ENCODE results near the gene MYCBP2. TPM values are rescaled to one million over a fixed set of nuclear protein-coding genes. Genes with fewer than 3 reads are reported as not detected.
A peak's percentile ranks its signal among the peaks of the same experiment; 100 is the strongest.
"Not testable (repeated sequence)": the region's sequence is repeated elsewhere in the genome, so short reads cannot be mapped to it uniquely, and the experiment has no call there.

The MYCBP2 gene
- total and polyA plus RNA-seq, 5 donors from 2014 or later: 20.8 to 189 (median 27.8) TPM

GRCh38 chr13:77016888-77017623, 309.8 kb downstream of the MYCBP2 start:
- Histone ChIP-seq H3K4me1 (ENCODE audit: control insufficient read depth, insufficient read depth, low read length, poor library complexity, severe bottlenecking) (peaks cover 68% of the 10 kb centered on the region), H3K9me3 (ENCODE audit: control insufficient read depth in 2 of 2, low read length in 2 of 2) (no peaks in the 10 kb centered on the region), H3K27me3 (ENCODE audit: control insufficient read depth, insufficient read depth, low read length) (no peaks in the 10 kb centered on the region), H3K27ac (ENCODE audit: insufficient read depth, low read length, poor library complexity, severe bottlenecking) (peak overlapping the region; percentile 3), H3K36me3 (ENCODE audit: control insufficient read depth, insufficient read depth, low read length) (peaks cover 73% of the 10 kb centered on the region), H3K4me3 (ENCODE audit: low read depth, low read length) (no peak overlapping the region)
- H3K27me3 Mint-ChIP-seq: no peaks in the 10 kb centered on the region
- no peak for ATAC-seq (ENCODE audit: low read depth in 2 of 2)
- H3K36me3 Mint-ChIP-seq: peaks cover 48% of the 10 kb centered on the region
- no peaks in the 10 kb centered on the region for H3K9me3 Mint-ChIP-seq
- peaks cover 50 to 83% (median 59%) of the 10 kb centered on the region in 4 donors for H3K4me1 Mint-ChIP-seq
- H3K4me3 Mint-ChIP-seq: peak overlapping the region in 2 of 4 donors; percentile 27 to 56
- H3K27ac Mint-ChIP-seq: peak overlapping the region in 2 of 3 donors; percentile 2 to 31
- no peak for DNase-seq

GRCh38 chr13:77016251-77016812, 310.6 kb downstream of the MYCBP2 start:
- Mint-ChIP-seq H3K4me1 (peaks cover 49 to 80% (median 58%) of the 10 kb centered on the region in 4 donors), H3K9me3 (no peaks in the 10 kb centered on the region), H3K27ac (peak overlapping the region in 2 of 3 donors; percentile 31 to 82), H3K27me3 (no peaks in the 10 kb centered on the region), H3K4me3 (no peak overlapping the region), H3K36me3 (peaks cover 53% of the 10 kb centered on the region)
- no peak for DNase-seq
- Histone ChIP-seq H3K27me3 (ENCODE audit: control insufficient read depth, insufficient read depth, low read length) (no peaks in the 10 kb centered on the region), H3K4me3 (ENCODE audit: low read depth, low read length) (peak overlapping the region; percentile 7), H3K36me3 (ENCODE audit: control insufficient read depth, insufficient read depth, low read length) (peaks cover 80% of the 10 kb centered on the region), H3K27ac (ENCODE audit: insufficient read depth, low read length, poor library complexity, severe bottlenecking) (peak overlapping the region; percentile 50), H3K9me3 (ENCODE audit: control insufficient read depth in 2 of 2, low read length in 2 of 2) (no peaks in the 10 kb centered on the region), H3K4me1 (ENCODE audit: control insufficient read depth, insufficient read depth, low read length, poor library complexity, severe bottlenecking) (peaks cover 63% of the 10 kb centered on the region)
- no peak for ATAC-seq (ENCODE audit: low read depth in 2 of 2)

- Mint-ChIP-seq H3K4me1 (peaks cover 44 to 76% (median 54%) of the 10 kb centered on the region in 4 donors), H3K27me3 (no peaks in the 10 kb centered on the region), H3K9me3 (peaks cover 0 to 1% (median 0%) of the 10 kb centered on the region in 7 donors), H3K36me3 (peaks cover 61% of the 10 kb centered on the region), H3K4me3 (no peak overlapping the region), H3K27ac (peak overlapping the region in 1 of 3 donors; percentile 15)
- DNase-seq: no peak
- peak overlapping the region; percentile 50 for H3K27ac ChIP-seq (ENCODE audit: insufficient read depth, low read length, poor library complexity, severe bottlenecking)
- no peak for ATAC-seq (ENCODE audit: low read depth in 2 of 2)
- H3K4me3 ChIP-seq (ENCODE audit: low read depth, low read length): peak overlapping the region; percentile 9
- H3K36me3 ChIP-seq (ENCODE audit: control insufficient read depth, insufficient read depth, low read length): peaks cover 82% of the 10 kb centered on the region
- H3K9me3 ChIP-seq (ENCODE audit: control insufficient read depth in 2 of 2, low read length in 2 of 2): no peaks in the 10 kb centered on the region
- H3K27me3 ChIP-seq (ENCODE audit: control insufficient read depth, insufficient read depth, low read length): no peaks in the 10 kb centered on the region
- peaks cover 50% of the 10 kb centered on the region for H3K4me1 ChIP-seq (ENCODE audit: control insufficient read depth, insufficient read depth, low read length, poor library complexity, severe bottlenecking)
These were observed 311.8 kb downstream of the MYCBP2 start for GRCh38 chr13:77014906-77015685.

GRCh38 chr13:77013853-77014542, 312.9 kb downstream of the MYCBP2 start:
- H3K27me3 ChIP-seq (ENCODE audit: control insufficient read depth, insufficient read depth, low read length): no peaks in the 10 kb centered on the region
- H3K27me3 Mint-ChIP-seq: no peaks in the 10 kb centered on the region
- peaks cover 41 to 78% (median 54%) of the 10 kb centered on the region in 4 donors for H3K4me1 Mint-ChIP-seq
- H3K27ac ChIP-seq (ENCODE audit: insufficient read depth, low read length, poor library complexity, severe bottlenecking): no peak overlapping the region
- no peak for ATAC-seq (ENCODE audit: low read depth in 2 of 2)
- H3K9me3 ChIP-seq (ENCODE audit: control insufficient read depth in 2 of 2, low read length in 2 of 2): no peaks in the 10 kb centered on the region
- H3K4me1 ChIP-seq (ENCODE audit: control insufficient read depth, insufficient read depth, low read length, poor library complexity, severe bottlenecking): peaks cover 43% of the 10 kb centered on the region
- DNase-seq: no peak
- peaks cover 93% of the 10 kb centered on the region for H3K36me3 ChIP-seq (ENCODE audit: control insufficient read depth, insufficient read depth, low read length)
- peak overlapping the region in 2 of 3 donors; percentile 44 to 60 for H3K27ac Mint-ChIP-seq
- H3K36me3 Mint-ChIP-seq: peaks cover 70% of the 10 kb centered on the region
- peaks cover 0 to 1% (median 0%) of the 10 kb centered on the region in 7 donors for H3K9me3 Mint-ChIP-seq
- H3K4me3 Mint-ChIP-seq: peak overlapping the region in 2 of 4 donors; percentile 19 to 39
- H3K4me3 ChIP-seq (ENCODE audit: low read depth, low read length): peak overlapping the region; percentile 9

GRCh38 chr13:77009719-77010118, 317.2 kb downstream of the MYCBP2 start:
- Mint-ChIP-seq H3K36me3 (peaks cover 55% of the 10 kb centered on the region), H3K4me3 (peak overlapping the region in 1 of 4 donors; percentile 23), H3K4me1 (peaks cover 26 to 76% (median 56%) of the 10 kb centered on the region in 4 donors)

GRCh38 chr13:77009011-77009410, 317.9 kb downstream of the MYCBP2 start:
- no peaks in the 10 kb centered on the region for H3K9me3 ChIP-seq (ENCODE audit: control insufficient read depth in 2 of 2, low read length in 2 of 2)
- no peaks in the 10 kb centered on the region for H3K27me3 Mint-ChIP-seq
- H3K27ac ChIP-seq (ENCODE audit: insufficient read depth, low read length, poor library complexity, severe bottlenecking): peak overlapping the region; percentile 45
- peak overlapping the region; percentile 49 to 95 (median 88) for H3K27ac Mint-ChIP-seq
- peaks cover 86% of the 10 kb centered on the region for H3K36me3 ChIP-seq (ENCODE audit: control insufficient read depth, insufficient read depth, low read length)
- H3K4me3 Mint-ChIP-seq: peak overlapping the region in 2 of 4 donors; percentile 23 to 65
- H3K27me3 ChIP-seq (ENCODE audit: control insufficient read depth, insufficient read depth, low read length): no peaks in the 10 kb centered on the region
- peaks cover 32 to 74% (median 55%) of the 10 kb centered on the region in 4 donors for H3K4me1 Mint-ChIP-seq
- peaks cover 16% of the 10 kb centered on the region for H3K4me1 ChIP-seq (ENCODE audit: control insufficient read depth, insufficient read depth, low read length, poor library complexity, severe bottlenecking)
- DNase-seq (peak in 1 of 3 donors; percentile 66), ATAC-seq (ENCODE audit: low read depth in 2 of 2) (peak; percentile 48 to 68)
- H3K9me3 Mint-ChIP-seq: peaks cover 0 to 1% (median 0%) of the 10 kb centered on the region in 7 donors
- peaks cover 52% of the 10 kb centered on the region for H3K36me3 Mint-ChIP-seq
- peak overlapping the region; percentile 52 for H3K4me3 ChIP-seq (ENCODE audit: low read depth, low read length)

More at GRCh38 chr13:77009719-77010118, 317.2 kb downstream of the MYCBP2 start:
- H3K27me3 ChIP-seq (ENCODE audit: control insufficient read depth, insufficient read depth, low read length); H3K4me3 ChIP-seq (ENCODE audit: low read depth, low read length); H3K27ac ChIP-seq (ENCODE audit: insufficient read depth, low read length, poor library complexity, severe bottlenecking); H3K27me3 Mint-ChIP-seq; ATAC-seq (ENCODE audit: low read depth in 2 of 2); H3K9me3 Mint-ChIP-seq; DNase-seq; H3K9me3 ChIP-seq (ENCODE audit: control insufficient read depth in 2 of 2, low read length in 2 of 2): not testable (repeated sequence)
- Histone ChIP-seq H3K36me3 (ENCODE audit: control insufficient read depth, insufficient read depth, low read length) (peaks cover 86% of the 10 kb centered on the region), H3K4me1 (ENCODE audit: control insufficient read depth, insufficient read depth, low read length, poor library complexity, severe bottlenecking) (peaks cover 19% of the 10 kb centered on the region)
- peak overlapping the region in 2 of 3 donors; percentile 49 to 88 for H3K27ac Mint-ChIP-seq

GRCh38 chr13:77008337-77008736, 318.6 kb downstream of the MYCBP2 start:
- Mint-ChIP-seq H3K36me3 (peaks cover 45% of the 10 kb centered on the region), H3K4me1 (peaks cover 28 to 73% (median 51%) of the 10 kb centered on the region in 4 donors), H3K4me3 (peak overlapping the region in 1 of 4 donors; percentile 23), H3K27ac (peak overlapping the region; percentile 49 to 95 (median 88))
- H3K4me3 ChIP-seq (ENCODE audit: low read depth, low read length); H3K27me3 Mint-ChIP-seq; H3K9me3 Mint-ChIP-seq; ATAC-seq (ENCODE audit: low read depth in 2 of 2); H3K9me3 ChIP-seq (ENCODE audit: control insufficient read depth in 2 of 2, low read length in 2 of 2); DNase-seq; H3K27me3 ChIP-seq (ENCODE audit: control insufficient read depth, insufficient read depth, low read length): not testable (repeated sequence)
- peak overlapping the region; percentile 45 for H3K27ac ChIP-seq (ENCODE audit: insufficient read depth, low read length, poor library complexity, severe bottlenecking)
- H3K4me1 ChIP-seq (ENCODE audit: control insufficient read depth, insufficient read depth, low read length, poor library complexity, severe bottlenecking): peaks cover 16% of the 10 kb centered on the region
- peaks cover 82% of the 10 kb centered on the region for H3K36me3 ChIP-seq (ENCODE audit: control insufficient read depth, insufficient read depth, low read length)
